GM23248 (cell line): Measurements from ENCODE around the gene HPD.

ENCODE experiments used
- EZH2 ChIP-seq: fragments of 200-600 bp; sonication (generic); IDR thresholded peaks from 2 replicates; pipeline ENCODE4 v1.6.1; 2018; ENCODE audit warnings: antibody characterized with exemption, mild to moderate bottlenecking; ENCODE audit not compliant: insufficient read depth, poor library complexity, severe bottlenecking
- EZH2phosphoT487 ChIP-seq: fragments of 200-600 bp; sonication (generic); IDR thresholded peaks from 2 replicates; pipeline ENCODE4 v1.6.1; 2018; ENCODE audit warnings: antibody characterized with exemption, moderate library complexity, mild to moderate bottlenecking, low read depth; ENCODE audit not compliant: insufficient read depth

- no peak for TF ChIP-seq EZH2phosphoT487
- TF ChIP-seq EZH2, result no peak
These were observed 27.9 kb downstream of the HPD start for GRCh38 chr12:121830588-121831265.
